Measurements from ENCODE around the gene MED13L.

Gene MED13L

GRCh38 chr12:116123451-116124258 lies 153.8 kb downstream of the MED13L start:
- no peak for DNase-seq

- DNase-seq, result no peak
These were observed 154.9 kb downstream of the MED13L start for GRCh38 chr12:116122628-116123027.

- DNase-seq, result no peak
These were observed 156.0 kb downstream of the MED13L start for GRCh38 chr12:116121453-116121871.

- no peak for DNase-seq
These were observed 160.7 kb downstream of the MED13L start for GRCh38 chr12:116116650-116117424.

- DNase-seq, result no peak
These were observed 163.9 kb downstream of the MED13L start for GRCh38 chr12:116113398-116114130.

GRCh38 chr12:116106870-116107269 lies 170.6 kb downstream of the MED13L start:
- DNase-seq, result no peak

- no peak for DNase-seq
These were observed 173.2 kb downstream of the MED13L start for GRCh38 chr12:116104167-116104767.

GRCh38 chr12:116101991-116102390 lies 175.5 kb downstream of the MED13L start:
- no peak for DNase-seq

- no peak for DNase-seq
These were observed 177.7 kb downstream of the MED13L start for GRCh38 chr12:116099652-116100432.

GRCh38 chr12:116096874-116097273 lies 180.6 kb downstream of the MED13L start:
- no peak for DNase-seq

- no peak for DNase-seq
These were observed 183.0 kb downstream of the MED13L start for GRCh38 chr12:116094475-116094874.

GRCh38 chr12:116093915-116094314 lies 183.6 kb downstream of the MED13L start:
- DNase-seq, result no peak

- DNase-seq, result no peak
These were observed 184.7 kb downstream of the MED13L start for GRCh38 chr12:116092776-116093175.

- DNase-seq, result no peak
These were observed 185.3 kb downstream of the MED13L start for GRCh38 chr12:116092162-116092561.

GRCh38 chr12:116091579-116091978 lies 185.9 kb downstream of the MED13L start:
- DNase-seq, result no peak

- DNase-seq, result no peak
These were observed 187.0 kb downstream of the MED13L start for GRCh38 chr12:116090516-116090915.

- DNase-seq, result no peak
These were observed 188.4 kb downstream of the MED13L start for GRCh38 chr12:116089080-116089479.

- DNase-seq, result no peak
These were observed 189.5 kb downstream of the MED13L start for GRCh38 chr12:116087962-116088361.

- no peak for DNase-seq
These were observed 190.1 kb downstream of the MED13L start for GRCh38 chr12:116087399-116087798.

- no peak for DNase-seq
These were observed 197.1 kb downstream of the MED13L start for GRCh38 chr12:116080415-116080814.

GRCh38 chr12:116078396-116078795 lies 199.1 kb downstream of the MED13L start:
- DNase-seq, result no peak

- DNase-seq, result no peak
These were observed 200.1 kb downstream of the MED13L start for GRCh38 chr12:116077431-116077830.
